BE2C (cell line): ENCODE data around the gene TMEM132D.

Experiments
- DNase-seq: peaks from one replicate; pipeline ENCODE4 v3.0.0-alpha.2; 2020
- H3K27me3 ChIP-seq: fragments of 250-450 bp; sonication (Bioruptor Pico); 2 replicates; pipeline ENCODE4 v1.5.1; 2020; ENCODE audit warnings: mild to moderate bottlenecking
- H3K36me3 ChIP-seq: fragments of 250-450 bp; sonication (Bioruptor Pico); 2 replicates; pipeline ENCODE4 v1.5.1; 2020; ENCODE audit warnings: mild to moderate bottlenecking
- H3K4me1 ChIP-seq: fragments of 250-450 bp; sonication (Bioruptor Pico); 2 replicates; pipeline ENCODE4 v1.5.1; 2020
- H3K4me3 ChIP-seq: 2 replicates; pipeline ENCODE4 v1.5.1; 2011; ENCODE audit warnings: low read depth, low read length
- H3K9me3 ChIP-seq: fragments of 250-450 bp; sonication (Bioruptor Pico); 2 replicates; pipeline ENCODE4 v1.5.1; 2020
- TF ChIP-seq, protein P1 (sequence below): IDR thresholded peaks from 2 replicates; pipeline ENCODE4 v1.5.1; 2012; ENCODE audit warnings: mild to moderate bottlenecking, low read depth, low read length

Gene TMEM132D

DNA sequence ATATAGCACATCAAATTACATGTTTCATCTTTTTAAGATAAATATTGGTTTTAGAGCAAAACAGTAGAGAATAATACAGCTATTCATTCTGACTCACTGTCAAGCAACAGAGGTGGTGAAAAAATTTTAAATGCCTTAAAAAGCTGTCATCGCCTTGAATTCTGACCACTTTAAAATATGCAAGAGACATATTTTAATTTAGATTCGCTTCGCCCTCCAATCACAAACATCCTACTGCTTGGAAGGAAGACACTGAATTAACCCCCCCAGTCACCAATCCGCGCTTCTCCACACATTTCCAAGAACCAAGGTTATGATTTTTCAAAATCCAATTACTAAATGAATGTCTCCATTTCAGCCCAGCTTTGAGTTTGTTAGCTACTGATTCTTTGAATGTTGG is 112.4 kb downstream of the TMEM132D start:
- H3K4me3 ChIP-seq: no peak overlapping the region
- H3K9me3 ChIP-seq: no peaks in the 10 kb centered on the region
- TF ChIP-seq, protein P1, sequence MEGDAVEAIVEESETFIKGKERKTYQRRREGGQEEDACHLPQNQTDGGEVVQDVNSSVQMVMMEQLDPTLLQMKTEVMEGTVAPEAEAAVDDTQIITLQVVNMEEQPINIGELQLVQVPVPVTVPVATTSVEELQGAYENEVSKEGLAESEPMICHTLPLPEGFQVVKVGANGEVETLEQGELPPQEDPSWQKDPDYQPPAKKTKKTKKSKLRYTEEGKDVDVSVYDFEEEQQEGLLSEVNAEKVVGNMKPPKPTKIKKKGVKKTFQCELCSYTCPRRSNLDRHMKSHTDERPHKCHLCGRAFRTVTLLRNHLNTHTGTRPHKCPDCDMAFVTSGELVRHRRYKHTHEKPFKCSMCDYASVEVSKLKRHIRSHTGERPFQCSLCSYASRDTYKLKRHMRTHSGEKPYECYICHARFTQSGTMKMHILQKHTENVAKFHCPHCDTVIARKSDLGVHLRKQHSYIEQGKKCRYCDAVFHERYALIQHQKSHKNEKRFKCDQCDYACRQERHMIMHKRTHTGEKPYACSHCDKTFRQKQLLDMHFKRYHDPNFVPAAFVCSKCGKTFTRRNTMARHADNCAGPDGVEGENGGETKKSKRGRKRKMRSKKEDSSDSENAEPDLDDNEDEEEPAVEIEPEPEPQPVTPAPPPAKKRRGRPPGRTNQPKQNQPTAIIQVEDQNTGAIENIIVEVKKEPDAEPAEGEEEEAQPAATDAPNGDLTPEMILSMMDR: no peak
- H3K27me3 ChIP-seq: no peaks in the 10 kb centered on the region
- H3K36me3 ChIP-seq: no peaks in the 10 kb centered on the region
- no peaks in the 10 kb centered on the region for H3K4me1 ChIP-seq
- DNase-seq: no peak

DNA sequence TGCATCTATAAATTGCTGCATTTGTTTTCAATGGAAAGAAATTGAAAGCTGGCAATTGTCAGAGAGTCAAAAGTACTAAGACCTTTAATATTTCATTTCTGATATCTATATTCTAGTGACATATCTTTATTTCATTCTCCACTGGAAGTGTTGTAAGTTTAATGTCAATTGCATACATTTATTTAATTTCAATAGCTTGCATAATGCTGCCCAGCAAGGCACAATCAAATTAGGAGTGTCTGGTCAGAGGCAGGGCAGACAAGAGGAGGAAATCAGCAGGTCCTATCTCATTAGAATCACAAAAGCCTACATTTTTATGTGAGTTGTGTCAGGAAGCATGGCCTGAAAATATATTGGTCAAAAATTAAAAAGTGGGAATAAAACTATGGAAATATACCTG is 112.9 kb downstream of the TMEM132D start:
- TF ChIP-seq, protein P1: no peak
- no peak for DNase-seq
- Histone ChIP-seq H3K4me3 (no peak overlapping the region), H3K4me1 (no peaks in the 10 kb centered on the region), H3K9me3 (no peaks in the 10 kb centered on the region), H3K36me3 (no peaks in the 10 kb centered on the region), H3K27me3 (no peaks in the 10 kb centered on the region)

DNA sequence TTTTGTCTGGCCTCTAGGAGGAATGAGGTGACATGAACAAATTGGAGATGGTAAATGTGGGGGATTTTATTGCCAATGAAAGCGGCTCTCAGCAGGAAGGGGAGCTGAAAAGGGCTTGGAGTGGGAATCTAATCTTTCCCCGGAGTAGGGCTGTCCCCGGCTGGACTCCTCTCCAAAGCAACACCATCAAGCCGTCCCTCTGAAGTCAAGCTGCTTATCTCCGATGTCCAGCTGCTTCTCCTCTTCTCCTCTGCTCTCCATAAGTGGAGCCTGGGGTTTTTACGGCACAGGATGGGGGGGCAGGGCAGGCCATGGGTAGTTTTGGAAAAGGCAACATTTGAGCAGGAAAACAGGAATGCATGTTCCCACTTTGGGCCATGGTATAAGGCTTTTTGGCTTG is 113.5 kb downstream of the TMEM132D start:
- H3K36me3 ChIP-seq: no peaks in the 10 kb centered on the region
- no peaks in the 10 kb centered on the region for H3K9me3 ChIP-seq
- TF ChIP-seq, protein P1: no peak
- no peaks in the 10 kb centered on the region for H3K27me3 ChIP-seq
- no peaks in the 10 kb centered on the region for H3K4me1 ChIP-seq
- H3K4me3 ChIP-seq: no peak overlapping the region
- no peak for DNase-seq

DNA sequence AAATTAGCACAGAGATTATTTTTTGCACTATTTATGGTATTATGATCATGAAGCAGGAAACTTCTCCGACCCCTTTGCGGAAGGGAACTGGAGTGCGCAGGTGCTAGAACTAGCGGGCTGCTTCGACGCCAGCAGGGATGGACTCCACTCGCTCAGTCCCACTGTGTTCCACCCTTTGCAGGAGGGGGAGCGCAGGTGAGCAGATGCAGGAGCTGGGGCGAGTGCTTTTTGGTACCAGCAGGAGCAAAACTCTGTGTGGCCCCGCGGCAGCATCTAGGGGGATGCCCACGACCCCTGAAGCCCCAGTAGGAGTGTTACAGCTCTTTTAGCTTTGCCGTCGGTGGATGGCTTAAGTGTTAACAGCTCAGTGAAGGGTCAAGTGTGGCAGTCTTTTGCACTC is 113.9 kb downstream of the TMEM132D start:
- TF ChIP-seq, protein P1: no peak
- H3K36me3 ChIP-seq: no peaks in the 10 kb centered on the region
- H3K9me3 ChIP-seq: no peaks in the 10 kb centered on the region
- no peak for DNase-seq
- H3K4me1 ChIP-seq: no peaks in the 10 kb centered on the region
- no peak overlapping the region for H3K4me3 ChIP-seq
- no peaks in the 10 kb centered on the region for H3K27me3 ChIP-seq

DNA sequence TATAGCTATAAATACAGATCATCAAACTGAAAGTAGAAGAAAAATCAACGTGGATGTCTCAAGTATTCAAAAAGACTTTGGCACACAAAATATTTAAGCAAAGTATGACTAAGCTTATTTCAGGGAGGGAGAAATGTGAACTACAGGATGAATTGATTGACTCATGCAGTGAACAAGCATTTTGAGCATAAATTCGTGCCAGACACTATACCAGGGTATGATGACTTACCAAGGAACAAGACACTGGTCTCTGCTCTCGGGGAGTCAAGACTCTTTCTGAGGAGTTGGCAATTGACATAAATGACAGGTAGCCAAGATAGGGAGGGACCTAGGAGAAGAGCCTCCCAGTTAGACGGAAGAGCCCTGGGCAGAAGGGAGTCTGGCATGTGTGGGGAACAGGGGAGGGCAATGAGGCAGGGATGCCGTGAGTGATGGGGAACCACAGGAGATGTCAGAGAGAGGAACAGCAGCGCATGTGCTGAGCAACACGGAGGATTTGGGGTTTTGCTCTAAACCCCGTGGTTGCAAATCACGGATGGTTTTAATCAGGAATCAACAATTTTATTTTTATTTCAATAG is 115.2 kb downstream of the TMEM132D start:
- Histone ChIP-seq H3K4me3 (no peak overlapping the region), H3K4me1 (no peaks in the 10 kb centered on the region), H3K36me3 (no peaks in the 10 kb centered on the region), H3K27me3 (no peaks in the 10 kb centered on the region), H3K9me3 (no peaks in the 10 kb centered on the region)
- TF ChIP-seq, protein P1: no peak
- no peak for DNase-seq

DNA sequence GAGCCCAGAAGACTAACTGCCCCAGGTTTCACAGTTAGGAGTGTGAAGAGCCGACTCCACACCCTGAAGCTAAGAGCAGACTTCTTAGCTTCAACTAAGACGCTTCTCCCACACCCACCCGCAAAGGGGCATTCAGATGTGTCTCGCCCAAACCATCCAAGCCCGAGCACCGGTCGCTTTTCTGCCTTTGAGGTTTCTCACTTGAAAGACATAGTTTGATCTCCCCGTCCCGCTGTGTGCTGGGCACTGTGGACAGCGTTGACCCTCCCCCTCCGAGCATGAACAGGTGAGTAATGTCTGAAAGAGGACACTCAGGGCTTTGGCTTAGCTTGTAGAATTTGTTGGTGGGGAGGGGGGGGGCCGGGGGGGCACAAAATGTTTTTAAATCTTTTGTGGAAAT is 123.8 kb downstream of the TMEM132D start:
- H3K36me3 ChIP-seq: no peaks in the 10 kb centered on the region
- H3K27me3 ChIP-seq: no peaks in the 10 kb centered on the region
- H3K9me3 ChIP-seq: no peaks in the 10 kb centered on the region; the same call in 1 of the 2 replicates
- H3K4me1 ChIP-seq: no peaks in the 10 kb centered on the region
- no peak overlapping the region for H3K4me3 ChIP-seq
- no peak for DNase-seq
- TF ChIP-seq, protein P1: no peak
